Natural killer cell (primary cell): ENCODE data around the gene CENPL. TPM values are rescaled to one million over a fixed set of nuclear protein-coding genes. Genes with fewer than 3 reads are reported as not detected.
"Not testable (repeated sequence)": the region's sequence is repeated elsewhere in the genome, so short reads cannot be mapped to it uniquely, and the experiment has no call there.

Experiments used
- ATAC-seq, 3 donors: fragments of 150-1000 bp in 2 of 3; fragments of 200-7000 bp in 1 of 3; cut with Tn5 transposase; 1 replicate in 1 of 3; 2 replicates in 2 of 3; pipeline ENCODE4 v1.10.0; 2021; ENCODE audit warnings: mild to moderate bottlenecking in 2 of 3, moderate library complexity in 2 of 3
- DNase-seq, 2 donors: peaks; one replicate each; pipeline versions ENCODE4 v3.0.0 to v3.0.0-alpha.2; 2013 to 2021; ENCODE audit warnings: mixed read lengths in 1 of 2
- H3K27ac ChIP-seq: one replicate; pipeline ENCODE4 v1.5.1; 2013; ENCODE audit warnings: mild to moderate bottlenecking, low read length
- H3K27me3 ChIP-seq: one replicate; pipeline ENCODE4 v1.6.1; 2013; ENCODE audit warnings: low read length; ENCODE audit not compliant: control insufficient read depth, insufficient read depth
- H3K36me3 ChIP-seq: one replicate; pipeline ENCODE4 v1.6.1; 2013; ENCODE audit warnings: low read length; ENCODE audit not compliant: control insufficient read depth, insufficient read depth
- H3K4me1 ChIP-seq: one replicate; pipeline ENCODE4 v1.6.1; 2013; ENCODE audit warnings: low read length; ENCODE audit not compliant: control insufficient read depth, insufficient read depth
- H3K4me3 ChIP-seq: one replicate; pipeline ENCODE4 v1.5.1; 2013; ENCODE audit warnings: low read length
- H3K9me3 ChIP-seq: one replicate; pipeline ENCODE4 v1.6.1; 2013; ENCODE audit warnings: low read length; ENCODE audit not compliant: control insufficient read depth, insufficient read depth
- H3K27ac Mint-ChIP-seq, 2 donors: one replicate each; pipeline ENCODE4 v1.8.0; 2022; ENCODE audit warnings: mild to moderate bottlenecking in 2 of 2, mixed read lengths in 2 of 2, moderate library complexity in 1 of 2
- H3K27me3 Mint-ChIP-seq, 2 donors: one replicate each; pipeline ENCODE4 v1.8.0; 2022; ENCODE audit warnings: low read depth in 2 of 2, mixed read lengths in 2 of 2
- H3K36me3 Mint-ChIP-seq: one replicate; pipeline ENCODE4 v1.8.0; 2022; ENCODE audit warnings: mixed read lengths
- H3K4me1 Mint-ChIP-seq, 2 donors: one replicate each; pipeline ENCODE4 v1.8.0; 2022; ENCODE audit warnings: mixed read lengths in 2 of 2
- H3K4me3 Mint-ChIP-seq: one replicate; pipeline ENCODE4 v1.8.0; 2022; ENCODE audit warnings: mild to moderate bottlenecking, moderate library complexity, mixed read lengths
- H3K9me3 Mint-ChIP-seq, 2 donors: one replicate each; pipeline ENCODE4 v1.8.0; 2022; ENCODE audit warnings: mixed read lengths in 2 of 2
- WGBS: methylation state at CpG from one replicate; pipeline ENCODE4 v1.1.7; 2013; ENCODE audit warnings: missing lambda C conversion rate; ENCODE audit not compliant: insufficient coverage; 5-methylcytosine and 5-hydroxymethylcytosine counted together
- intact Hi-C: fragments of 100-400 bp; cut with micrococcal nuclease; formaldehyde crosslinking; loops from one replicate; pipeline ENCODE4 v1.14.2; 2022
- total RNA-seq, 4 donors: library from RNA; stranded (reverse); fragments of 120-200 nt in 1 of 4; gene quantifications; one replicate each; pipeline versions ENCODE4 v1.2.3 to v1.2.4, GENCODE V29; 2013 to 2022
- TF ChIP-seq, protein P1 (sequence below): fragments of 200-600 bp; IDR thresholded peaks from one replicate; pipeline ENCODE4 v1.8.0; 2022; ENCODE audit warnings: antibody characterized with exemption

CENPL gene
- total RNA-seq, 3 donors from 2014 or later (not counting 1 experiment from before 2014, with no cell fraction given) = 8.8 to 16.4 (median 10.0) TPM

DNA sequence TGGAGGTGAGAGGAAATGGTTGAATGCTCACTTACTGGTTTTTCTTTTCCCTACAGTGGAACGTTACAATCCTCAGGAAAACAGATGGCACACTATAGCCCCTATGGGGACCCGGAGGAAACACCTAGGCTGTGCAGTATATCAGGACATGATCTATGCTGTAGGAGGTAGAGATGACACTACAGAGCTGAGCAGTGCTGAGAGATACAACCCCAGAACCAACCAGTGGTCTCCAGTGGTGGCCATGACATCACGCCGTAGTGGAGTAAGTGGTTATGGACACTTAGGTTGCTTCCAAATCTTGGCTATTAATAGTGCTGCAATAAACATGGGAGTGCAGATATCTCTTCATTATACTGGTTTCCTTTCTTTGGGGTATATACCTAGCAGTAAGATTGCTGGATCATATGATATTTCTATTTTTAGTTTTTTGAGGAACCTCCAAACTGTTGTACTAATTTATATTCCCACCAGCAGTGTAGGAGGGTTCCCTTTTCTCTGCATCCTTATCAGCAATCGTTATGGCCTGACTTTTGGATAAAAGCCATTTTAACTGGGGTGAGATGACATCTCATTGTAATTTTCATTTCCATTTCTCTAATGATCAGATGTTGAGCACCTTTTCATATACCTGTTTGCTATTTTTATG, 49.0 kb downstream of the CENPL start:
- H3K27me3 ChIP-seq = no peaks in the 10 kb centered on the region
- Mint-ChIP-seq H3K27ac (peak overlapping the region; percentile 48 to 59), H3K27me3 (no peaks in the 10 kb centered on the region), H3K36me3 (peaks cover 31% of the 10 kb centered on the region), H3K4me1 (peaks cover 0 to 11% of the 10 kb centered on the region in 2 donors), H3K9me3 (no peaks in the 10 kb centered on the region), H3K4me3 (no peak overlapping the region)
- H3K4me3 ChIP-seq = no peak overlapping the region
- H3K4me1 ChIP-seq = no peaks in the 10 kb centered on the region
- H3K36me3 ChIP-seq = peaks cover 36% of the 10 kb centered on the region
- WGBS = 94% methylated on average over 4 of the region's 5 CpGs
- no peaks in the 10 kb centered on the region for H3K9me3 ChIP-seq
- DNase-seq (no peak), ATAC-seq (no peak)
- intact Hi-C loops = no loop called here
- TF ChIP-seq, protein P1, sequence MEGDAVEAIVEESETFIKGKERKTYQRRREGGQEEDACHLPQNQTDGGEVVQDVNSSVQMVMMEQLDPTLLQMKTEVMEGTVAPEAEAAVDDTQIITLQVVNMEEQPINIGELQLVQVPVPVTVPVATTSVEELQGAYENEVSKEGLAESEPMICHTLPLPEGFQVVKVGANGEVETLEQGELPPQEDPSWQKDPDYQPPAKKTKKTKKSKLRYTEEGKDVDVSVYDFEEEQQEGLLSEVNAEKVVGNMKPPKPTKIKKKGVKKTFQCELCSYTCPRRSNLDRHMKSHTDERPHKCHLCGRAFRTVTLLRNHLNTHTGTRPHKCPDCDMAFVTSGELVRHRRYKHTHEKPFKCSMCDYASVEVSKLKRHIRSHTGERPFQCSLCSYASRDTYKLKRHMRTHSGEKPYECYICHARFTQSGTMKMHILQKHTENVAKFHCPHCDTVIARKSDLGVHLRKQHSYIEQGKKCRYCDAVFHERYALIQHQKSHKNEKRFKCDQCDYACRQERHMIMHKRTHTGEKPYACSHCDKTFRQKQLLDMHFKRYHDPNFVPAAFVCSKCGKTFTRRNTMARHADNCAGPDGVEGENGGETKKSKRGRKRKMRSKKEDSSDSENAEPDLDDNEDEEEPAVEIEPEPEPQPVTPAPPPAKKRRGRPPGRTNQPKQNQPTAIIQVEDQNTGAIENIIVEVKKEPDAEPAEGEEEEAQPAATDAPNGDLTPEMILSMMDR = no peak
- H3K27ac ChIP-seq = no peak overlapping the region

DNA sequence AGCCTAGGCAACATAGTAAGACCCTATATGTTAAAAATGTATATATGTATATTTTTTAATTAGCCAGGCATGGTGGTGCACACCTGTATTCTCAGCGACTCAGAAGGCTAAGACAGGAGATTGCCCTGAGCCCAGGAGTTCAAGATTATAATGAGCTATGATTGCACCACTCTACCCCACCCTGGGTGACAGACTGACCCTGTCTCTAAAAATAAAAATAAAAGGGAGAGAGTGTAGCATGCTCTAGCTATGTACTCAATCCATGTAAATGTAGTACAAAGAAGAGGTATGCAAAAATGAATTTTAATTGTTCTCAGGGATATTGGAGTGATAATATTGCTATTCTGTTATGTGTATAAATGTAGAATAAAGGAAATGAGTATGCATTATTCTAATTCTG, 53.1 kb downstream of the CENPL start:
- no peak overlapping the region for H3K27ac Mint-ChIP-seq
- WGBS = 80% methylated on average over 1 of the region's 1 CpG
- no peaks in the 10 kb centered on the region for H3K4me1 Mint-ChIP-seq
- no peak overlapping the region for H3K4me3 Mint-ChIP-seq
- intact Hi-C loops = no loop called here
- no peaks in the 10 kb centered on the region for H3K27me3 Mint-ChIP-seq
- Histone ChIP-seq H3K36me3 (peaks cover 32% of the 10 kb centered on the region), H3K9me3 (no peaks in the 10 kb centered on the region), H3K4me1 (no peaks in the 10 kb centered on the region), H3K27me3 (no peaks in the 10 kb centered on the region), H3K27ac (no peak overlapping the region), H3K4me3 (no peak overlapping the region)
- H3K36me3 Mint-ChIP-seq = peaks cover 16% of the 10 kb centered on the region
- TF ChIP-seq, protein P1 = no peak
- no peak for ATAC-seq
- no peaks in the 10 kb centered on the region for H3K9me3 Mint-ChIP-seq
- DNase-seq = no peak

DNA sequence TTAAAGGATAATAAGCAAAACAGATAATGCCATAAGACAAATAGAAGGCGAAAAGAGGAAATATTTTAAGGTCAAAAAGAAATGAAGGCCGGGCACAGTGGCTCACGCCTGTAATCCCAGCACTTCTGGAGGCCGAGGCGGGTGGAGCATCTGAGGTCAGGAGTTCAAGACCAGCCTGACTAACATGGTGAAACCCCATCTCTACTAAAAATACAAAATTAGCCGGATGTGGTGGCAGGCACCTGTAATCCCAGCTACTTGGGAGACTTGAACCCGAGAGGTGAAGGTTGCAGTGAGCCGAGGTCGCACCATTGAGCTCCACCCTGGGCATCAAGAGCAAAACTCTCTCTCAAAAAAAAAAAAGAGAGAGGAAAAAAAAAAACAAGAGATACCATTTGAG, 54.4 kb downstream of the CENPL start:
- H3K4me3 ChIP-seq, H3K9me3 ChIP-seq, H3K9me3 Mint-ChIP-seq, H3K36me3 Mint-ChIP-seq, H3K27me3 ChIP-seq, ATAC-seq, H3K4me1 Mint-ChIP-seq, H3K4me3 Mint-ChIP-seq, H3K27ac ChIP-seq, H3K4me1 ChIP-seq, DNase-seq, H3K27me3 Mint-ChIP-seq, intact Hi-C loops: not testable (repeated sequence)
- H3K36me3 ChIP-seq = peaks cover 21% of the 10 kb centered on the region
- WGBS = 98% methylated on average over 5 of the region's 9 CpGs
- peak overlapping the region in 1 of 2 donors; percentile 20 for H3K27ac Mint-ChIP-seq

DNA sequence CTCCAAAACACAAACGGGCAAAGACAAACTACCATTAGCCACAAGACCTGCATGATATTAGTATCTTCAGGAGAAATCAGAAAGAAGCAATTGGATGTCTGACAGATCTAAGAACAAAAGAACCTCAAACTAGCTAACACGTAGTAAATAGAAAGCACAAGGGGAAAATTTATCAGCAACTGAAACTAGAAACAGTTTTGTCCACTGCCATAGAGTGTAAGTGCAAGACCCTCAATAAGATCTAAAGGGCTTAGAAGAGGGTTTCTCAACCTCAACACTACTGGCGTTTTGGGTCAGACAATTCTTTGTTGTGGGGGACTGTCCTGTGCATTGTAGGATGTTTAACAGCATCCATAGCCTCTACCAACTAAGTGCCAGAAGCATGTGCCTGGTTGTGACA, 55.9 kb downstream of the CENPL start:
- Mint-ChIP-seq H3K27ac (peak overlapping the region; percentile 26 to 37), H3K9me3 (no peaks in the 10 kb centered on the region), H3K4me3 (no peak overlapping the region), H3K4me1 (no peaks in the 10 kb centered on the region), H3K27me3 (no peaks in the 10 kb centered on the region), H3K36me3 (peaks cover 6% of the 10 kb centered on the region)
- intact Hi-C loops = no loop called here
- no peaks in the 10 kb centered on the region for H3K27me3 ChIP-seq
- no peaks in the 10 kb centered on the region for H3K4me1 ChIP-seq
- H3K27ac ChIP-seq = no peak overlapping the region
- H3K4me3 ChIP-seq = no peak overlapping the region
- DNase-seq (no peak), ATAC-seq (no peak)
- no peaks in the 10 kb centered on the region for H3K9me3 ChIP-seq
- 67% methylated on average over 1 of the region's 3 CpGs for WGBS
- TF ChIP-seq, protein P1 = no peak
- peaks cover 13% of the 10 kb centered on the region for H3K36me3 ChIP-seq
